Measurements from ENCODE around the gene HMCN2. TPM values are rescaled to one million over a fixed set of nuclear protein-coding genes. Genes with fewer than 3 reads are reported as not detected.

Gene HMCN2
- total RNA-seq, 6 experiments from 2014 or later = under 0.01 to 0.05 (median 0.02) TPM; not detected in 3

GRCh38 chr9:130319300-130319699 is 53.7 kb downstream of the HMCN2 start:
- TF ChIP-seq, protein P1, sequence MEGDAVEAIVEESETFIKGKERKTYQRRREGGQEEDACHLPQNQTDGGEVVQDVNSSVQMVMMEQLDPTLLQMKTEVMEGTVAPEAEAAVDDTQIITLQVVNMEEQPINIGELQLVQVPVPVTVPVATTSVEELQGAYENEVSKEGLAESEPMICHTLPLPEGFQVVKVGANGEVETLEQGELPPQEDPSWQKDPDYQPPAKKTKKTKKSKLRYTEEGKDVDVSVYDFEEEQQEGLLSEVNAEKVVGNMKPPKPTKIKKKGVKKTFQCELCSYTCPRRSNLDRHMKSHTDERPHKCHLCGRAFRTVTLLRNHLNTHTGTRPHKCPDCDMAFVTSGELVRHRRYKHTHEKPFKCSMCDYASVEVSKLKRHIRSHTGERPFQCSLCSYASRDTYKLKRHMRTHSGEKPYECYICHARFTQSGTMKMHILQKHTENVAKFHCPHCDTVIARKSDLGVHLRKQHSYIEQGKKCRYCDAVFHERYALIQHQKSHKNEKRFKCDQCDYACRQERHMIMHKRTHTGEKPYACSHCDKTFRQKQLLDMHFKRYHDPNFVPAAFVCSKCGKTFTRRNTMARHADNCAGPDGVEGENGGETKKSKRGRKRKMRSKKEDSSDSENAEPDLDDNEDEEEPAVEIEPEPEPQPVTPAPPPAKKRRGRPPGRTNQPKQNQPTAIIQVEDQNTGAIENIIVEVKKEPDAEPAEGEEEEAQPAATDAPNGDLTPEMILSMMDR (IDR thresholded peaks at IDR 0.05) = no peak
- DNase-seq = no peak
- Mint-ChIP-seq H3K9me3 (no peaks in the 10 kb centered on the region), H3K27me3 (ENCODE audit: insufficient read depth) (peaks cover 23% of the 10 kb centered on the region), H3K4me3 (no peak overlapping the region), H3K4me1 (ENCODE audit: low read depth) (no peaks in the 10 kb centered on the region), H3K36me3 (ENCODE audit: low read depth) (no peaks in the 10 kb centered on the region), H3K27ac (no peak overlapping the region)

GRCh38 chr9:130319944-130320712 is 54.6 kb downstream of the HMCN2 start:
- Mint-ChIP-seq H3K4me3 (no peak overlapping the region), H3K4me1 (ENCODE audit: low read depth) (no peaks in the 10 kb centered on the region), H3K27ac (no peak overlapping the region), H3K27me3 (ENCODE audit: insufficient read depth) (peaks cover 24% of the 10 kb centered on the region), H3K9me3 (no peaks in the 10 kb centered on the region), H3K36me3 (ENCODE audit: low read depth) (no peaks in the 10 kb centered on the region)
- TF ChIP-seq, protein P1 (IDR thresholded peaks at IDR 0.05) = no peak
- DNase-seq = no peak

DNA sequence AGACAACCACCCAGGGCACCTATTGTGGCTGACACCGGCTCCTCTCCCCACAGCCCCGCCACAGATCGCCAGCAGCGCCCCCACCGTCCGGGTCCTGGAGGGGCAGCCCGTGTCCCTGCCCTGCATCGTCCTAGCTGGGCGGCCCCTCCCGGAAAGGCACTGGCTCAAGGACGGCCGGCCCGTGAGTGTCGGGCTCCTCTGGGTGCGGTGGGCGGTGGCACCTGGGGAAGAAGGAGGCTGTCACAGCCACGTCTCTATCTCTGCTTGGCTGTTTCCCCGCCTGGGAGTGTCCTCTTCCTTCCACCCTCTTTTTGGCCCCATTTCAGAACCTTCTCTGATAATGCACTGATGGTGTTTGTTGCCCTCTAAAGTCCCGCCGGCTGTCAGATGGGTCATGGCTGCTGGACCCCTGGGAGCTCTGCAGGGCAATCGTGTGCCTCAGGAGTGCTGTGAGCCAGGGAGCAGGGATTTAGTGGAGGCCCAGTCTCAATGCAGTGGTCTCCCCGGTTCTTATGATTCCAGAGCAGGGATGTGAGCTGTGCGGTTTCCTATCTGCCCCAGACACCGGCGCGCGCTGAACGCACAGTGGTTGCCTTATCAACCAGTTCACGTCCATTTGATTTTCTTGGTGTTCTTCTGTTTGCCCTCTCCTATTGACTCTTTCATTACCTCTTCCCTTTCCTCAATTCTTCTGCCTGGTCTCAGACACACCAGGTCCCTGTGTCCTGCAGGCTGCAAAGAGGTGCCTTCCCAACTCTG is 55.3 kb downstream of the HMCN2 start:
- no peak for DNase-seq
- no peaks in the 10 kb centered on the region for H3K36me3 Mint-ChIP-seq (ENCODE audit: low read depth)
- TF ChIP-seq, protein P1 (IDR thresholded peaks at IDR 0.05) = no peak
- no peak overlapping the region for H3K27ac Mint-ChIP-seq
- H3K4me3 Mint-ChIP-seq = no peak overlapping the region
- H3K4me1 Mint-ChIP-seq (ENCODE audit: low read depth) = no peaks in the 10 kb centered on the region
- no peaks in the 10 kb centered on the region for H3K9me3 Mint-ChIP-seq
- H3K27me3 Mint-ChIP-seq (ENCODE audit: insufficient read depth) = peaks cover 24% of the 10 kb centered on the region

DNA sequence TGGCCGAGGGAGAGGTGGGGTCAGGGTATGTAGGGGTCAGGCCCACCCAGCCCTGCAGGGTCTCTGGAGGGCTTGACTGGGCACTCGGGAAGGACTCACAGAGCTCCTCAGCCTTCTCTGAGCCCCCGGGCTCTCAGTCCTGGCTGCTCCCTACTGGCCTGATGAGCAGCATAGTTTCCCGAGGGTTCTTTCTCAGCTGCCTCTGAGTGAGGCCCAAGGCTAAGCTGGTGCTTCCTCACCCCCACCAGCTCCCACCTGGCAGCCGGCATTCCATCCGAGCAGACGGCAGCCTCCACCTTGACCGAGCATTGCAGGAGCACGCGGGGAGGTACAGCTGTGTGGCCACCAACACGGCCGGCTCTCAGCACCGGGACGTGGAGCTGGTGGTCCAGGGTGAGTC is 56.0 kb downstream of the HMCN2 start:
- Mint-ChIP-seq H3K9me3 (no peaks in the 10 kb centered on the region), H3K4me1 (ENCODE audit: low read depth) (no peaks in the 10 kb centered on the region), H3K4me3 (no peak overlapping the region), H3K27ac (no peak overlapping the region), H3K27me3 (ENCODE audit: insufficient read depth) (peaks cover 30% of the 10 kb centered on the region), H3K36me3 (ENCODE audit: low read depth) (no peaks in the 10 kb centered on the region)
- DNase-seq = no peak
- TF ChIP-seq, protein P1 (IDR thresholded peaks at IDR 0.05) = no peak

DNA sequence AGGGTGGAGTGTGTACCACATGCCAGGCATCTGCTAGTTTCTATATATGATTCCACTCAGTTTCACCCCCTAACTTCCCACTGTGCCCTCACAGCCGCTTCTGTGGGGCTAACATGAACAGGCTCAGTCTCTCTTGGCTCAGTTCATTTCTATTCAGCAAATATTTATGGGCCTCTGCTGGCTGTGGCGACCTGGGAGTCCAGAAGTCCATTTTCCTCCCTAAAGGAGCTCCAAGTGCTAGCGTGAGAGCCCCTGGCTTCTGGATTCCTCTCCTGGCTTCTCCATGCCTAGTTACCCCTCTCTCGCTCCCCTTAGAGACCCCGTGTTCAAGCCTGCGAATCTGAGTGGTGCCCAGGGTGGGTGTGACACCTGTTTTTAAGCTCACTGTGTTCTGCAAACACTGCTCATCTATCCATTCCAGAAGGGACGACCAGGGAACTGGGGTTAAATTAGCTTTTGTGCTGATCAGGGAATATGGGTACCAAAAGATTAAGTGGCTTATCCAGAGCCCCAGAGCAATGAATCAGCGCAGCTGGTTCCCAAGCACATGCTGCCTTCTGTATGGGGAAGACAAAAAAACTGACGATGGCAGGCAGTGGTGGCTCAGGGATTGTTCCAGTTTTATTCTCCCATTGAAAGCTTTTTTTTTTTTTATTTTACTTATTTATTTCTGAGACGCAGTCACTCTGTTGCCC is 57.6 kb downstream of the HMCN2 start:
- H3K27me3 Mint-ChIP-seq (ENCODE audit: insufficient read depth) = peaks cover 25% of the 10 kb centered on the region
- H3K4me3 Mint-ChIP-seq = no peak overlapping the region
- H3K9me3 Mint-ChIP-seq = no peaks in the 10 kb centered on the region
- no peaks in the 10 kb centered on the region for H3K36me3 Mint-ChIP-seq (ENCODE audit: low read depth)
- DNase-seq = no peak
- TF ChIP-seq, protein P1 (IDR thresholded peaks at IDR 0.05) = no peak
- no peak overlapping the region for H3K27ac Mint-ChIP-seq
- peaks cover 2% of the 10 kb centered on the region for H3K4me1 Mint-ChIP-seq (ENCODE audit: low read depth)
